Activated CD4-positive, alpha-beta T cell treated with anti-CD3 and anti-CD28 coated beads, Interleukin-10, Interleukin-2, amounts not matched to agents 100 ng/mL and 50 ng/mL, durations not matched to agents 16 hours and 8 hours (primary cell): ENCODE data around the gene BAHCC1.

Experiments used
- DNase-seq: peaks from one replicate; pipeline ENCODE4 v3.0.0-alpha.2; 2020

Gene BAHCC1

DNA sequence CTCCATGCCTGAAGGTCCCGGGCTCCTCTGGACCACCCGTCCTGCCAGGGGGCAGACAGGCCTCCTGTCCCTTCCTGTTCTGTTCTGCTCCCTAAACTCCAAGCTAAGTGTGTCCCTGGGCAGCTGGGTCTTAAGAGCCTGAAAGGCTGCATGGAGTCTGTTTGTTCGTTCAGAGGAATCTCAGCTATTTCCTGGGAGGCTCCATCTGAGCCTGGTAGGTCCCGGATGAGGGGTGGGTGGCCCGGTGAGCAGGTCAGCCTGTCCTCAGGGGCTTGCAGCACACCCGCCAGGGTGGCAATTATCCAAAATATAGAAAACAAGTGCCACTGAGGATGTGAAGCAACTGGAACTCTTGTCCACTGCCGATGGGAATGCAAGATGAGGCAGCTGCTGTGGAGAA lies 104.8 kb downstream of the BAHCC1 start:
- no peak for DNase-seq

DNA sequence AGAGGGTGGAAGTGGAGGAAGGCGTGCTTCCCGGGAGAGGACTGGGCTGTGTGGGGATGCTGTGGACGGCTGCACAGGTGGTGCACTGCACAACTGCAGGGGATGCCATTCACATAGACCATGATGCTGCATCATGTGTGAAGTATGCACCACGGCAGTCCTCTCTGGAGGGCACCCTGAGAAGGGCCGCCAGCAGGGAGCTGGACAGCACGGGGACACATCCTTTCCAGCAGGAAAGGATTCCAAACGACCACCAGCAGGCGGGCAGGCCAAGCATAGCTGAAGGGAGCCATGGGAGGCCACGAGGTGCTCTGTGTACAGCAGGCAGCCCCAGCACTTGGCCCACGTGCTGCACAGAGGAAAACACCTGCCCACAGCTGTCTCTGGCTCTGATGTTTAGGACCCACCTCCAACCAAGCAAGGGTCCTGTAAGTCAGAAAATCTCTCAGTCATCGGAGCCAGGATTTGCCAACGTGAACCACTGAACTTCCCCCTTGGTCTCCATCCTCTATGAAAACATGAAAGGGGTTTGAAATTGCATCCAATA lies 107.3 kb downstream of the BAHCC1 start:
- no peak for DNase-seq

- DNase-seq, result no peak
These were observed 108.4 kb downstream of the BAHCC1 start for GRCh38 chr17:81503619-81504018.

GRCh38 chr17:81508639-81509206 lies 113.5 kb downstream of the BAHCC1 start:
- peak; percentile 54 for DNase-seq

- DNase-seq, result peak; percentile 34
These were observed 114.1 kb downstream of the BAHCC1 start for GRCh38 chr17:81509207-81509971.

DNA sequence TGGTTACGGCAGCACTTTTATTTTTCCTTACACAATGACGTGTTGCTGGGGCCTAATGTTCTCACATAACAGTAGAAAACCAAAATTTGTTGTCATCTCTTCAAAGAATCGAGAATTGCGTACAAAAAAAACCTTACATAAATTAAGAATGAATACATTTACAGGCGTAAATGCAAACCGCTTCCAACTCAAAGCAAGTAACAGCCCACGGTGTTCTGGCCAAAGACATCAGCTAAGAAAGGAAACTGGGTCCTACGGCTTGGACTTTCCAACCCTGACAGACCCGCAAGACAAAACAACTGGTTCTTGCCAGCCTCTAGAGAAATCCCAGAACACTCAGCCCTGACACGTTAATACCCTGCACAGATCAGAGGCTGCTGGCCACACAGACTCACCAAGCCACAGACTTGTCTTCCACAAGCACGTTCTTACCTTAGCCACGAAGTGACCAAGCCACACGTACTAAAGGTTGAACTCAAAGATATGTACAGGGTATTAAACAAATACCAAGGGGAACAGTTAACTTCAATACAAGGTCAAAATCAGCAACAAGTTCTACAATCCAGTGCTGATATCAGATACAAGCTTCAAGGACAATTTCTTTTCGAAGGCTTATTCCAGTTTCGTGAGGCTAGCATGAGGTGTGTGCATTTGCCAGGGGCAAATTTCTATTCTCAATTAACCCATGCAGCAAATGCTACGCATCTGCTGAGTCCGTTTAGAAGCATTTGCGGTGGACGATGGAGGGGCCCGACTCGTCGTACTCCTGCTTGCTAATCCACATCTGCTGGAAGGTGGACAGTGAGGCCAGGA lies 114.9 kb downstream of the BAHCC1 start:
- peak; percentile 19 for DNase-seq

GRCh38 chr17:81510785-81511553 lies 115.7 kb downstream of the BAHCC1 start:
- DNase-seq, result peak; percentile 46

GRCh38 chr17:81511554-81511803 lies 116.2 kb downstream of the BAHCC1 start:
- DNase-seq, result peak; percentile 37

- DNase-seq, result peak; percentile 64
These were observed 116.7 kb downstream of the BAHCC1 start for GRCh38 chr17:81511804-81512561.

GRCh38 chr17:81512562-81513371 lies 117.5 kb downstream of the BAHCC1 start, which contains the start of gene ACTG1:
Gene ACTG1, minus strand, starts transcription at chr17:81512799. Its CDS starts 445 bp downstream, at chr17:81512354.
- peak; percentile 97 for DNase-seq

DNA sequence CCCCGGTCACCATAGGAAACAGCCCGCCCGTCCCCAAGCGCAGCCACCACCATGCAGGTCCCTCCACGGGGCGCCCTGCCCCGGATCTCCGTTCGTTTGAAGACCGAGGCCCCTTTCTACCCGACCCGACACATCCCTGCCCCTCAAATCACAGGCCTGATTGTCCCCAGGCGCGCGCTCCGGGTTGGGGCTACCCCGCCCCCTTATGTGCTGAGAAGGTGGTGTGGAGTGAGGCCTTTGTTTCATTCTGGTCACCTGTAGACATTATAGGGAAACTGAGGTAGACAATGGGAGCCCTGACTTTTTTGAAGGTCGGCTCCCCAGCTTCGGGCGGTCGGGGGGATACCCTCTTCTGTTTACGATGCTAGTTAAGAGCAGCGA lies 118.1 kb downstream of the BAHCC1 start:
- peak; percentile 80 for DNase-seq

- peak; percentile 69 for DNase-seq
These were observed 118.7 kb downstream of the BAHCC1 start for GRCh38 chr17:81513753-81514488.

- DNase-seq, result no peak
These were observed 119.2 kb downstream of the BAHCC1 start for GRCh38 chr17:81514489-81514738.

GRCh38 chr17:81514739-81515529 lies 119.7 kb downstream of the BAHCC1 start:
- DNase-seq, result peak; percentile 82

DNA sequence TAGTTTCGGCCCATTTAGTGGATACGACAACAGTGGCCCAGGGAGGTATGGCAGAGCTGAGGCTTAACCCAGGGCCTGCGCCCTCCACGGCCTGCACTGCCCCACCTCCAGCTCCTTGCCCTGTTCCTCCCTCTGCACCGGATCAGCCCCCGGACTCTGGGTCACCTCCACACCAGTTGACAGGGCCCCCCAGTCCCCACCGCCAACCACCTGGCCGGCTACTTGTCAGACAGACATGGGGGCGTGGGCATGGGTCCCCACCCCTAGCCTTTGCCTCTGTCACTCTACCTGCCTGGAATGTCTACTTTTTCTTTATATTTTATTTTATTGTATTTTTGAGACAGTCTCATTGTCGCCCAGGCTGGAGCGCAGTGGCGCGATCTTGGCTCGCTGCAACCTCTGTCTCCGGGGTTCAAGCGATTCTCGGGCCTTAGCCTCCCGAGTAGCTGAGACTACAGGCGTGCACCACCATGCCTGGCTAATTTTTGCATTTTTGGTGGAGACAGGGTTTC lies 120.3 kb downstream of the BAHCC1 start:
- DNase-seq, result no peak
